GM12891 (cell line): ENCODE data around the gene GPX1.

Experiments used
- DNase-seq: peaks from one replicate; pipeline ENCODE4 v3.0.0; 2011; ENCODE audit warnings: low spot score; ENCODE audit not compliant: insufficient read length
- FAIRE-seq: peaks from 2 replicates; lab custom pipeline; 2011; peaks lifted over from hg19 to GRCh38; lab: Jason Lieb, UNC
- PAX5 ChIP-seq: IDR thresholded peaks from 2 replicates; pipeline ENCODE4 v1.6.1; 2011; ENCODE audit warnings: low read length, moderate library complexity, mild to moderate bottlenecking; ENCODE audit not compliant: insufficient read depth, severe bottlenecking
- POLR2A ChIP-seq: IDR thresholded peaks from 2 replicates; pipeline ENCODE4 v1.6.1; 2011; ENCODE audit warnings: low read depth, low read length, control low read depth
- POLR2AphosphoS5 ChIP-seq: IDR thresholded peaks from 2 replicates; pipeline ENCODE4 v1.6.1; 2011; ENCODE audit warnings: low read depth, low read length, control low read depth
- POU2F2 ChIP-seq: IDR thresholded peaks from 2 replicates; pipeline ENCODE4 v1.6.1; 2011; ENCODE audit warnings: low read depth, mild to moderate bottlenecking, control low read depth, low read length, moderate library complexity
- SPI1 ChIP-seq: IDR thresholded peaks from 2 replicates; pipeline ENCODE4 v1.6.1; 2011; ENCODE audit warnings: low read depth, low read length, control low read depth
- TAF1 ChIP-seq: IDR thresholded peaks from 2 replicates; pipeline ENCODE4 v1.6.1; 2011; ENCODE audit warnings: low read depth, low read length, control low read depth

GPX1 gene

GRCh38 chr3:49388289-49388820 lies 30.2 kb upstream of the GPX1 start:
- TF ChIP-seq POU2F2: no peak
- TF ChIP-seq POLR2A: no peak
- no peak for TF ChIP-seq TAF1
- no peak for TF ChIP-seq PAX5
- no peak for TF ChIP-seq SPI1
- TF ChIP-seq POLR2AphosphoS5: no peak
- no peak for DNase-seq
- FAIRE-seq: no peak

- TF ChIP-seq POLR2AphosphoS5 (no peak), PAX5 (no peak), POLR2A (no peak), TAF1 (no peak), SPI1 (no peak), POU2F2 (no peak)
- DNase-seq (no peak), FAIRE-seq (no peak)
These were observed 29.6 kb upstream of the GPX1 start for GRCh38 chr3:49387721-49388120.

- no peak for FAIRE-seq
- DNase-seq: no peak
- no peak for TF ChIP-seq SPI1
- TF ChIP-seq POLR2AphosphoS5: no peak
- TF ChIP-seq PAX5: no peak
- no peak for TF ChIP-seq POLR2A
- TF ChIP-seq TAF1: no peak
- no peak for TF ChIP-seq POU2F2
These were observed 28.1 kb upstream of the GPX1 start for GRCh38 chr3:49386056-49386756.

- FAIRE-seq (no peak), DNase-seq (no peak)
- no peak for TF ChIP-seq POLR2A
- no peak for TF ChIP-seq POU2F2
- TF ChIP-seq SPI1: no peak
- no peak for TF ChIP-seq TAF1
- no peak for TF ChIP-seq PAX5
- no peak for TF ChIP-seq POLR2AphosphoS5
These were observed 27.5 kb upstream of the GPX1 start for GRCh38 chr3:49385617-49386016.

GRCh38 chr3:49383387-49383786 lies 25.2 kb upstream of the GPX1 start:
- no peak for FAIRE-seq
- TF ChIP-seq POLR2A: no peak
- TF ChIP-seq SPI1: no peak
- TF ChIP-seq POU2F2: no peak
- no peak for TF ChIP-seq TAF1
- no peak for TF ChIP-seq POLR2AphosphoS5
- no peak for TF ChIP-seq PAX5
- no peak for DNase-seq

- no peak for TF ChIP-seq PAX5
- no peak for TF ChIP-seq TAF1
- no peak for TF ChIP-seq POLR2A
- TF ChIP-seq POLR2AphosphoS5: no peak
- TF ChIP-seq SPI1: no peak
- TF ChIP-seq POU2F2: no peak
- no peak for DNase-seq
- FAIRE-seq: no peak
These were observed 20.2 kb upstream of the GPX1 start for GRCh38 chr3:49378249-49378895.

GRCh38 chr3:49377483-49377882 lies 19.3 kb upstream of the GPX1 start:
- TF ChIP-seq PAX5: peak; percentile 19
- TF ChIP-seq POU2F2: no peak
- no peak for TF ChIP-seq TAF1
- DNase-seq: no peak
- FAIRE-seq: peak; percentile 41

- TF ChIP-seq POLR2AphosphoS5 (no peak), PAX5 (no peak), POLR2A (no peak), TAF1 (no peak), POU2F2 (no peak), SPI1 (no peak)
- FAIRE-seq: no peak
- no peak for DNase-seq
These were observed 13.8 kb upstream of the GPX1 start for GRCh38 chr3:49371946-49372345.

- no peak for FAIRE-seq
- DNase-seq: no peak
- TF ChIP-seq PAX5 (no peak), POLR2A (no peak), SPI1 (no peak), POLR2AphosphoS5 (no peak), TAF1 (no peak), POU2F2 (no peak)
These were observed 12.6 kb upstream of the GPX1 start for GRCh38 chr3:49370585-49371290.

GRCh38 chr3:49362561-49362960 lies 4.4 kb upstream of the GPX1 start:
- TF ChIP-seq TAF1: no peak
- no peak for TF ChIP-seq PAX5
- TF ChIP-seq SPI1: no peak
- TF ChIP-seq POU2F2: no peak
- no peak for TF ChIP-seq POLR2AphosphoS5
- no peak for TF ChIP-seq POLR2A
- FAIRE-seq: no peak
- no peak for DNase-seq
